ENCODE measurements around the gene SUGP2.

GRCh38 chr19:19059018-19059836, 25.9 kb upstream of the SUGP2 start:
- TF ChIP-seq CTCF (IDR thresholded peaks at IDR 0.05) (no peak), EP300 (IDR thresholded peaks at IDR 0.05) (no peak), POLR2A (IDR thresholded peaks at IDR 0.05) (no peak)
